Hepatocyte (in vitro differentiated cells): ENCODE data around the gene NDUFA6. TPM values are rescaled to one million over a fixed set of nuclear protein-coding genes. Genes with fewer than 3 reads are reported as not detected.
"Not testable (repeated sequence)": the region's sequence is repeated elsewhere in the genome, so short reads cannot be mapped to it uniquely, and the experiment has no call there.

ENCODE experiments used
- DNase-seq: peaks from one replicate; pipeline ENCODE4 v3.0.0-alpha.2; 2016; ENCODE audit warnings: low spot score
- H2AFZ ChIP-seq: fragments of 200-600 bp; sonication (generic); 2 replicates; pipeline ENCODE4 v1.6.0; 2016; ENCODE audit warnings: antibody characterized with exemption, mild to moderate bottlenecking
- H3K27ac ChIP-seq: fragments of 200-600 bp; sonication (generic); 2 replicates; pipeline ENCODE4 v1.5.1; 2016; ENCODE audit warnings: mild to moderate bottlenecking
- H3K27me3 ChIP-seq: fragments of 200-600 bp; sonication (generic); 2 replicates; pipeline ENCODE4 v1.6.1; 2016
- H3K36me3 ChIP-seq: fragments of 200-600 bp; sonication (generic); replicated peaks from 2 replicates; pipeline ENCODE4 v1.5.1; 2016; ENCODE audit warnings: low read depth; ENCODE audit not compliant: insufficient read depth
- H3K4me1 ChIP-seq: fragments of 200-600 bp; sonication (generic); 2 replicates; pipeline ENCODE4 v1.5.1; 2016; ENCODE audit warnings: mild to moderate bottlenecking, moderate library complexity; ENCODE audit not compliant: insufficient read depth
- H3K4me2 ChIP-seq: fragments of 200-600 bp; sonication (generic); 2 replicates; pipeline ENCODE4 v1.6.0; 2016
- H3K4me3 ChIP-seq: fragments of 200-600 bp; sonication (generic); 2 replicates; pipeline ENCODE4 v1.5.1; 2016; ENCODE audit warnings: mild to moderate bottlenecking
- H3K79me2 ChIP-seq: fragments of 200-600 bp; sonication (generic); 2 replicates; pipeline ENCODE4 v1.6.0; 2017; ENCODE audit warnings: mild to moderate bottlenecking
- H3K9me2 ChIP-seq: fragments of 200-600 bp; sonication (generic); replicated peaks from 2 replicates; pipeline ENCODE4 v1.6.0; 2017; ENCODE audit warnings: mild to moderate bottlenecking; ENCODE audit not compliant: insufficient read depth
- H3K9me3 ChIP-seq: fragments of 200-600 bp; sonication (generic); 2 replicates; pipeline ENCODE4 v1.5.1; 2016; ENCODE audit warnings: low read depth, mild to moderate bottlenecking
- H4K20me1 ChIP-seq: fragments of 200-600 bp; sonication (generic); 2 replicates; pipeline ENCODE4 v1.6.0; 2016; ENCODE audit warnings: mild to moderate bottlenecking; ENCODE audit not compliant: insufficient read depth, poor library complexity, severe bottlenecking
- CTCF ChIP-seq: fragments of 200-600 bp; sonication (generic); IDR thresholded peaks from 2 replicates; pipeline ENCODE4 v1.5.1; 2016; ENCODE audit warnings: antibody characterized with exemption, mild to moderate bottlenecking; ENCODE audit not compliant: poor library complexity
- EZH2 ChIP-seq: fragments of 200-600 bp; sonication (generic); IDR thresholded peaks from 2 replicates; pipeline ENCODE4 v1.6.1; 2016; ENCODE audit warnings: antibody characterized with exemption, mild to moderate bottlenecking, borderline replicate concordance
- EZH2phosphoT487 ChIP-seq: fragments of 200-600 bp; sonication (generic); IDR thresholded peaks from one replicate; pipeline ENCODE4 v1.6.1; 2018; ENCODE audit warnings: antibody characterized with exemption, mild to moderate bottlenecking, low read depth, moderate library complexity; ENCODE audit not compliant: unreplicated experiment, severe bottlenecking
- WGBS: methylation state at CpG from one replicate; pipeline ENCODE4 v1.1.6; 2016; ENCODE audit warnings: low lambda C conversion rate; ENCODE audit errors: missing lambda C conversion rate; 5-methylcytosine and 5-hydroxymethylcytosine counted together
- polyA plus RNA-seq: library from polyadenylated mRNA; unstranded; fragments of >200 nt; fragmentation: Nextera tagmentation; extraction: Ambion mirVana; gene quantifications from 2 replicates; pipeline ENCODE4 v1.2.1, GENCODE V29; 2016
- total RNA-seq: library from RNA; depleted of rRNA; stranded (reverse); fragments of >200 nt; gene quantifications from 2 replicates; pipeline ENCODE4 v1.2.3, GENCODE V29; 2014

The NDUFA6 gene
- total and polyA plus RNA-seq, 2 experiments from 2014 or later = 97.4 to 183 TPM

GRCh38 chr22:42138122-42138770, 47.7 kb upstream of the NDUFA6 start:
- 90% methylated on average over 31 of the region's 31 CpGs for WGBS
- Histone ChIP-seq H3K4me2 (no peak overlapping the region), H3K79me2 (no peaks in the 10 kb centered on the region), H3K9me3 (no peaks in the 10 kb centered on the region), H3K36me3 (no peaks in the 10 kb centered on the region), H3K27ac (no peak overlapping the region), H3K4me3 (no peak overlapping the region), H3K4me1 (no peaks in the 10 kb centered on the region), H2AFZ (no peak overlapping the region), H3K9me2 (no peaks in the 10 kb centered on the region), H4K20me1 (no peaks in the 10 kb centered on the region), H3K27me3 (no peaks in the 10 kb centered on the region)
- TF ChIP-seq EZH2 (no peak), CTCF (no peak), EZH2phosphoT487 (no peak)
- DNase-seq = no peak

GRCh38 chr22:42135688-42136087, 45.1 kb upstream of the NDUFA6 start:
- not testable (repeated sequence) for H3K9me3 ChIP-seq, H2AFZ ChIP-seq, H3K4me3 ChIP-seq, H3K79me2 ChIP-seq, H3K27ac ChIP-seq, H3K4me1 ChIP-seq, H3K9me2 ChIP-seq, H3K27me3 ChIP-seq, H3K4me2 ChIP-seq, DNase-seq, H3K36me3 ChIP-seq, H4K20me1 ChIP-seq
- no CpG with 5 or more reads among the region's 4 CpGs for WGBS

- Histone ChIP-seq H4K20me1 (no peaks in the 10 kb centered on the region), H3K9me2 (no peaks in the 10 kb centered on the region), H3K36me3 (no peaks in the 10 kb centered on the region), H3K4me3 (no peak overlapping the region), H3K4me2 (no peak overlapping the region), H2AFZ (no peak overlapping the region), H3K79me2 (no peaks in the 10 kb centered on the region), H3K4me1 (no peaks in the 10 kb centered on the region), H3K27ac (no peak overlapping the region), H3K9me3 (no peaks in the 10 kb centered on the region), H3K27me3 (no peaks in the 10 kb centered on the region)
- DNase-seq = no peak
- WGBS = 91% methylated on average over 24 of the region's 24 CpGs
- no peak for TF ChIP-seq CTCF
- TF ChIP-seq EZH2 = no peak
- no peak for TF ChIP-seq EZH2phosphoT487
Observed at GRCh38 chr22:42134100-42135020, 43.8 kb upstream of the NDUFA6 start.

- Histone ChIP-seq H3K79me2 (no peaks in the 10 kb centered on the region), H2AFZ (no peak overlapping the region), H3K9me2 (no peaks in the 10 kb centered on the region), H3K4me2 (no peak overlapping the region), H3K4me1 (no peaks in the 10 kb centered on the region), H4K20me1 (no peaks in the 10 kb centered on the region), H3K4me3 (no peak overlapping the region), H3K27me3 (no peaks in the 10 kb centered on the region), H3K27ac (no peak overlapping the region), H3K9me3 (no peaks in the 10 kb centered on the region), H3K36me3 (no peaks in the 10 kb centered on the region)
- DNase-seq = no peak
- TF ChIP-seq EZH2 (no peak), CTCF (no peak), EZH2phosphoT487 (no peak)
- WGBS = 89% methylated on average over 12 of the region's 13 CpGs
Observed at GRCh38 chr22:42132457-42132856, 41.9 kb upstream of the NDUFA6 start.
